SW480 (cell line): ENCODE data around the gene CEP78.

Source experiments
- DNase-seq: peaks from one replicate; pipeline ENCODE4 v3.0.0-alpha.2; 2016; ENCODE audit warnings: low spot score

The CEP78 gene

DNA sequence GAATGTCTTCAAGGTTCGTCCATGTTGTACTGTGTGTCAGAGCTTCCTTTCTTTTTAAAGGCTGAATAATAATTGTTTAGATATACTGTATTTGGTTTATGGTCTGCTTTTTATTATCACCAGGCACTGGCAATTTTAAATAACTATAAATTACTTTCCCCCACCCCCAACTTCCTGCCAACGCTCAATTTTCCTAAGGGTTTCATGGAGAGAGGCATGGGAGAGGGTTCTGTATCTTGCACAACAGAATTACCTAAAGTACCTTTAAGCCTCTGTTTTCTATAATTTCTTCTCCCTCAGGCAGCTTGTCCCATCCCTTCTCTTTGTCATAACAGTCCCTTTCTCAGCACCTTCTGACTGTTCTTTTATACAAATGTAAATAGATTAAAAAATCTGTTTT lies 71.5 kb downstream of the CEP78 start:
- DNase-seq: no peak

DNA sequence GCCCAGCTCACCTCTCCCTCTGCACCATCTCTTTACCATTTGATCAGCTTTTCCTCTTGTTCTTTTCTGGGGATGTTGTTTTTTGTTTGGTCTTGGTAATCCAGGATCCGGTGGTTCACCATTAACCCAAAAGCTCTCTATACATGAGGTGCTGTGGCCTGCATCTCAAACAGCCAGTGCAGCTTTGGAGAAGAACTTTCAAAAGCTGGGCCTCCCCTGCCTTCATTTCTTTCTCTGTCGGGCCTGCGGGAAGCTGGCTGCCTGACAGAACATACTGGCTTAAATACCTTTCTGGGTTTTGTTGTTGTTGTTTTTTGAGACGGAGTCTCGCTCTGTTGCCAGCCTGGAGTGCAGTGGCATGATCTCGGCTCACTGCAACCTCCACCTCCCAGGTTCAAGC lies 73.2 kb downstream of the CEP78 start:
- DNase-seq: no peak

DNA sequence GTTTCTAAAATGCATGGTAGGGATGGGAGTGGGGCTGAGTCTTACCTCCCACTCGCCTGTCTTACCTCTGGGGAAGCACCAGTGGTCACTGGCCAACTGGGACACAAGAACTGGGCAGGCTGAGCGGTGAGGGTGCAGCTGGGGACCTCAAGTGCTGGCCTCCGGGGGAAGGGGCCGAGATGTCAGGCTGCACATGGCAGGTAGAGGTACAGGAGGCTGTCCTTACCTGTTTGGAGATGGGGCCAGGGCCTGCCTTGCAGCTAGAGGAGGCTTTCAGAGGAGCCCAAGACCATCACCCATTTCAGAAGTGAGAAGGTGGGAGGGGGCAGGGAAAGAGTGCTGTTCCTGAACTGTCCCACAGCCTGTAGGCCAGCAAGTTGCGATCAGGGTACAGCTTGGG lies 75.2 kb downstream of the CEP78 start:
- DNase-seq: no peak

DNA sequence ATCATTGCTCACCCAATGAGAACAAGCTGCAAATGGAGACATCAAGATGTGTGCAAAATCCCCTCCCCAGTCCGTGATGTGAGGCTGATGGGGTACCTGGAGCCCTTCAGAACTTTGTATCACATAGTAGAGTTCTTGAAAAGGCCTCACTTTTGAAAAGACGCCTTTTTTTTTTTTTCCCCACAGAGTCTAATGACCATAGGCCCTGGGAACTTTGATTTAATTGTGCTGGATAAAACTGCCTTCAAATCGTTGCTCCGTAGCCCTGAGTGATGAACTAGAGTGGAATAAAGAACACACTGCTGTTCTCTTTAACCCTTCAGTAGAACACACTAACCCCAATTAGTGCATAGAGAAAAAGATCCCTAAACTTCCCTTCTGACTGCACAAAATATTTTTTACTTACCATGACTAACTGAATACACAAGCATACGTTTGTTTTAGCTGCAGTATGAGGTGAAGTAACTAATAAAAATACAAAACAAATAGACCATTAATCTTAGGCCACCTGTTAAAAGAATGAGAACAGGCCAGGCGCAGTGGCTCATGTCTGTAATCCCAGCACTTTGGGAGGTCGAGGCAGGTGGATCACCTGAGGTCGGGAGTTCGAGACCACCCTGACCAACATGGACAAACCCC lies 76.1 kb downstream of the CEP78 start:
- no peak for DNase-seq

DNA sequence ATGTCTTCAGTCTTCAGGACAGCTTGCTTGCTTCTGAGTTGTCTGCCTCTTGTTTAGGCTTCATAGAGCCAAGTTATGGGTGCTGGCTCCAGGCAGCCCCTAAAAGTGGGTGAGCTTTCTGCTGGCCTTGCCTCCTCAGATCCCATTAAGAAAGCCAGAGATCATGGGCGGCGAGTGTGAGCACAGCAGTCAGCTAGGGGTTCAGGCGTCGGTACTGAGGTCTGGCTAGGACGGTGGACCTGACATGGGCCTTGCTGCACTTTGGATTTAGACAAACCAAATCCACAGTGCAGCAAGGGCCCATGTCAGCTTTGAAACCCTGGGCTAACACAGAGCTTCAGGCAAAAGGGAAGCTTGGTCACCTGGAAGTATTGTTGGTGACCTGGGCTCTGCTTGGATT lies 78.7 kb downstream of the CEP78 start:
- DNase-seq: no peak

DNA sequence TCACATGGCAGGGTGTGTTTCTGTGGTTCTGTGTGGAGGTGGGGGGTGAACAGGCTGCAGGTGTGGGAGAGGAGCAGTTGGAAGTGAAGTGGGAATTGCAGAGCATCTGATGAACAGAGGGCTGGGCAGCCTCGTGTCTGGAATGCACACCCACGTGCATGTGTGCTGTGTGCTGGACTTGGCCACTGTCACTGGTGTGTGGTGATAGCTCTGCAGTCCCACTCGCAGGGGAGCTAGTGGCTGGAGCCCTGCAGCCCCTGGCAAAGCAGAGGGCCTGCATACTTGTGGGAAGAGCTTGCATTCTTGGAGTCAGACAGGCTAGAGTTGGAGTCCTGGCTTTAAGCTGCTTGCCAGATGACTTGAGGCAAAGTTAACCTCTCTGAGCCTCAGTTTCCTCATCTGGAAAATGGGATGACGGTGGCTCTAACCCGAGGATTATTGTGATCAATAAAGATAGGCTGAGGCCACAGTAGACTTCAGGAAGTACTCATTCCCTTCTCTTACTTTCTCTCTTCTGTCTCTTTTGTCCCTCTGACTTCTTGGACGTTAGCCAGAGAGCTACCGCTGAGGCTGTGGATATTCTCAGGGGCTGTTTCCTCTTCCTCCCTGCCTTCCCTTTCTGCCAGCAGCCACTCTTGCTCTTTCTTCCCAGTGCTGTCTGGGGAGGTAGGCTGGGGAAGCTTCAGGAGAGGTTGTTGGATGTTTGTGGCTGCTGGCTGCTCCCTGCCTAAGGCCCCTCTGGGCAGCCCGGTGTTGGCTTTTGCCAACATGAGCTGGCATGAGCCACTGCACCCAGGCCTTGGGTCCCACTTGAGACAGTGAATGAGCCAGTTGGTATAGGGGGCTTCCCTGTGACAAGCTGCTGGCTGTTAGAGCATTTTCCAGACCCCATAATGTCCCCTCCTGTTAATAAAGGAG lies 79.3 kb downstream of the CEP78 start:
- DNase-seq: no peak

DNA sequence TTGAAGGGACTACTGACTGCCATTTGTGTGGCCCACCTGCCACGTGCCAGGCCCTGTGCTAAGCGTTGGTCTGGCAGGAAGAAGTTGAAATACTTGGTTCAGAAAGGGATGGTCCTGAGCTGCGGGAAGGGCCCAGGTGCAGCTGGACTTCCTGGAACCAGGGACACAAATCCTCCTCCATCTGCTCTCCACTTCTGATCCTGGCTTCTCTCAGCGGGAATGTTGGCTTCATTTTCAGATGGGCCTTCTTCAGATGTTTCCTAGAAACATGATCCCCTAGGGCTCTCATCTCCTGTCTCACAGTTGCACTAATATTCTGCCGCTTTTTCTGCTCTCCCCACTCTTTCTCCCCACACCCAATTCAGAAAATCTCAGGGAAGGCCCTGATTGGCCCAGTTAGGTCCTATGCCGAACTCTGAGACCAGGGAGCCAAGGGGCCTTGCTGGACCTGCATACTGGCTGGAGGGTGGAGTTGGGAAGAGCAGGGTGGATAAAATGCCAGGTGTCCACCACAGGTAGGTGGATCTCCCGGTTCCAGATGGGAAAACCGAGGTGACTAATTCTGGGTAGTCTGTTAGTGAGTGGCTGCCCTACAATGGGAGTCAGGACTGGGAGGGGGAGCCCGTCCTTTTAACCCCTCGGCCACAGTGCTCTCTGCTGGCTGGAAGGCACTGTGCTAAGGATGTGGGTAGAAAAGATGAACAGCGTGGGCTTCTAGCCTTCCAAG lies 80.5 kb downstream of the CEP78 start:
- no peak for DNase-seq

DNA sequence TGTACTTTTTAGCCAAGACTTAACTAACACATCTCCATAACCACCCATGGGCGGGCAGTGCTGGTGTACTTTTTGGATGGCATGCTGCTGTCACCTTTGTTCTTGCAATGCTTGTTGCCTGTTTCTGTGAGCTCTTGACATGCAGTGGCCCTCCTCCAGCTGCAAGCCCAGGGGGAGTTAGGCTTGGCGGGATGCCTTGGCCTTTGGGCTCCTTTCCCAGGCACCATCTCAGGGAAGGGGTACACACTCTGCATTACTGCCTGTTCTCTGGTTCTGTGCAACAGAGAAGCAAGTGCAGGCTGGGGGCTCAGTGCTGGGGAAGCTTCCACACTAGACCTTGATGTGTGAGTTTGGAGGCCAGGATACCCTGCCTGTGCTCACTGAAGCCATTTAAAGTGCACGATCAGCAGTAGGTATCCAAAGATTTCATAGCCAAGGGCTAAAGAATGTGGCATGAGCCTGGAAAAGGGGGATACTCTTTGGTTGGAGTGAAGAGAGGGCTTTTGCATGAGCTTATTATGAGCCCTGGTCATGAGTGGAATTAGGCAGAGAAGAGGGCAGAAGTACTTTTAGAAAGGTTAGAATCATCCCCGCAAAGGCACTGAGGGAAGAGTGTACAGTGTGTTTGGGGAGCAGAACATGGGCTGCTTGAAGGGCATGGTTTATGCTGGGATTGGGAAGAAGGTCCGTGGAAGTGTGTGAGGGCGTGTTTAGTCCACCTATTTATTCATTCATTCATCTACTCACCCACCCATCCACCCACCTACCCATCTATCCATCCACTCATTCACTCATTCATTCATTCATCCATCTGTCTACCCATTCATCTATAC lies 83.5 kb downstream of the CEP78 start:
- no peak for DNase-seq

DNA sequence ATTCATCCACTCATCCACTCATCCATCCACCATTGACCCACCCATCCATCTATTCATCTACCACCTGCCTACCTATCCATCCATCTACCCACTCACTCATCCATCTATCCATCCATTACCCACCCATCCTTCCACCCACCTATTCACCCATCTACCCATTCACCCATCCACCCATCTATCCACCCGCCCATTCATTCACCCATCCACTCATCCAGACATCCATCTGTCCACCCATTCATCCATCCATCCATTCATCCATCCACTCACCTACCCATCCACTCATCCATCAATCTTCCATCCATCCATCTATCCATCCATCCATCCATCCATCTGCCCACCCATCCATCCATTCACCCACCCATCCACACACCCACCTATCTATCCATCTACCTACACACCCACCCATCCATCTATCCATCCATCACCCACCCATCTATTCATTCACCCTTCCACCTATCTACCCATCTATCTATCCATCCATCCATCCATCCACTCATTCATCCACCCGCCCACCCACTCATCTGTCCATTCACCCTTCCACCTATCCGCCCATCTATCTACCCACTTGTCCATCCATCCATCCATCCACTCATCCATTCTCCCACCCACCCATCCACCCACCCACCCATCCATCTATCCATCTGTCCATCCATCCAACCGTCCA lies 84.3 kb downstream of the CEP78 start:
- DNase-seq: no peak

DNA sequence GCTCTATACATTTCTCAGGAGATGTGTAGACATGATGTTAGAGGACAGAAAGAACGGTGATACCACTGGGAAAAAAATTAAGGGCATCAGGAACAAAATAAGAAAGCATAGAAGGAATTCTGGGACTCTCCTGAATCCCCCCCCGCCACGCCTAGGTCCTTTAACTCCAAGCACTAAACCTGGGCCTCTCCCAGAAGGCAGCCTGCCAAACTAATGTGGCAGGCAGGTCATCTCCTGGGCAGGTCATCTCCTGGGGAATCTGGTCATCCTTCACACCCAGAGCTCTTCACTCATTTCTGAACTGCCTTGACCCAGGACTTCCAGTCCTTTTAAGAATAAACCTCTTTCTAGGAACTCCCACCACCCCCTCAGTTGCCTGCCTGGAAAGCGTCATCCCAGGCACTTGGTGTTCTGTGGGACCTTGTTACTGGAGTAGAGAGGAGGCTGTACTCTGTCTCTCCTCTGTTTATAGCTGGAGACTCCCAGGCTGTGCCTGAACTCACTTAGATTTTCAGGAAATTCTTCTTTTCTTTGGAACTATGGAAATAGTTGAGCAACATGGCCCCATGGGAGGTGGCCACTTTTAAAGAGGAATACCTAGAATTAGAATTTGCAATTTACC lies 85.1 kb downstream of the CEP78 start:
- DNase-seq: no peak

DNA sequence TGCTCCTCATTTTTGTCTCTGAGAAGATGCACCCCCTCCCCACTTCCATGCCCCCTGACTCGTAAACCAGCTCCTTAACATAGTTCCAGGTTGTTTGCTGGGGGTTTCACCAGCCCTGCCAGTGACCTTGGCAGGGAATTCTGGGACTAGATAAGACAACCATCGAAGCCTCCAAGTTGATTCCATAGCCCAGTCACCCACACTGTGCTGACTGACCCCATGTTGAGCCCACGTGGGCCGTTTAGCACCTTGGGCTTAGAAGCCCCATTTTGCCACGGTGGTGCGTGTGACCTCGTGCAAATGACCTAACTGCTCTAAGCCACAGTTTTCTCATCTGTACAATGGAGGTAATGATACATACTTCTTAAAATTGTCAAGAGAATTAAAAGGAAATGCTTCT lies 85.6 kb downstream of the CEP78 start:
- no peak for DNase-seq

DNA sequence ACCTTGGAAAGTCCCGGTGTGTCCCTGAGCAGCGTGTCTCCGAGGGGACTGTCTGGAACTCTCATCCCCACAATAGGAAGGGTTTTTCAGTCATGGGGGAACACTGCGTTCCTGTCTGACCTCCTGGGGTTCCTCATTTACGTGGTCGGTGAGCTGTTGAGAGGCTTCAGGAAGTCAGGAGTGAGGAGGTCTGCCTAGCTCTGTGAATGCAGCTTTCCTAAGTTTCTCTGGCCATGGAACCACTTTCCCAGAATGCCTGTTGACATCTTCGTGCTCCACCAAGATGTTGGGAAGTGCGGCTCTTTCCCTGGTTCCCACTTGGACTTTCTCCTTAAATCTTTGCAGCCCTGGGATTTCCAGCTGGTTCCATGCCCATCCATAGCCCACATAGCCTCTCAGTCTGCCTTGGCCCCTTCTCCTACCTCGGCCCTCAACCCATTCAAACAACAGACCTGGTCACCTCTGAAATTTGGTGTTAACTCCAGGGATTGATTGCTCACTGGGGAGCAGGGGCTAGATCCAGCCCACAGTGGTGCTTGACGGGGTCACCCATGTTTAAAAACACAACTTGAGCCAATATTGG lies 88.3 kb downstream of the CEP78 start:
- DNase-seq: no peak

DNA sequence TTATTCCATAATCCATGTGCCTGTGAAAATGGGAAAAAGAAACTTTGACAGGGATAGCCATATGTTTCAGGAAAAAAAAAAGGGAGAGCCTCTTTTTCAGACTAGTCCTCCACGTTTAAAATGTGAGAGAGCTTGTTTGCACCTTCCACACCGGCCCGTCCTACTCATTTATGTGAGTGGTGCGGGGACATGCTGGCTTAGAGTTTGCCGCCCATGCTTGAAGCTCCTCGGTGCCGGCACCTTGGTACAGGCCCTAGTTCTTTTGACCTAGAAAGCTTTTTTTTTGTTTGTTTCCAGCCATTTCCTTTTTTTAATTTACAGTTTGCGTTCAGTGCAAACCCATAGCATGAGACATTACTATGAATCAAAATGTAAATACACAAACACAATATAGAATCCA lies 88.8 kb downstream of the CEP78 start:
- DNase-seq: no peak

DNA sequence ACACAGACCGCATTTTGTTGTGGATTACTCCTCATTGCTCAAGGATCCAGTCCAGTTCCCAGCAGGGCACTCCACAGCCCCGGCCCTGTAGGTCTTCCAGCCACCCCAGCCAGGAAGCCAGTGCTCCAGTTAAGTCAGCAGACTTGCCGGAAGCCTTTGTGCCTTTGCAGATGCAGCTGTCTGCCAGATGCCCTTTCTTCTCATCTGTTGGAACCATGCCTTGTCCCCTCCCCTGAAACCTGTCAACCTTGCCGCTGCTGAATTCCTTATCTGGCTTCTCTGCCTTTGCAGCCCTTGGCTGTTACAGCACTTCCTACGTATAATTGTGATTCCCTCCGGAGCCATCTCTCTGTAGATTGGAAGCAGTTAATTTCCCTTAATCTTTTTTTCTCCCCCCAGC lies 89.5 kb downstream of the CEP78 start:
- DNase-seq: no peak

DNA sequence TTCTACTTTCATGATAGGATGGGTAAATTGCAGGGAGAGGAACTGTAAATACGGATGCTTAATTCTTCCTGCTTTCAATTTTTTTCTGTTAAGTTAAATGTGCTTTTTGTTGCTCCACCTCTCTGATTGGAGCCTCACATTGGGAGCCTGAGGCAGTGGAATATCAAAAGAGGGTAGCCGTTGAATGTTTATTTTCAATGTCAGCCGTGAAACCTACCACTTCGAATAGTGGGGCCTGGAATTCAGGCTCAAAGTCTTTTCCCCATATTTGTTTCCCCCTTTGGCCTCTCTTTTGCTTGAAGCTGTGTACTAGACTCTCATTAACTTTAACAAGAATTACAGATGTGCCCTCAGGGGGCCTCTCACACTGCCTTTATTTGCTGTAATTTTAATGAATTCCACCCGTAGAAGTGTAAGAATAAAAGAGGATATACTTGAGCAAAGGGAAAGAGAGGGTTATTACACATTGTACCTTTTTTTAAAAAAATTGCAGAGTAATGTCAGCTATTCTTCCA lies 90.0 kb downstream of the CEP78 start:
- no peak for DNase-seq

DNA sequence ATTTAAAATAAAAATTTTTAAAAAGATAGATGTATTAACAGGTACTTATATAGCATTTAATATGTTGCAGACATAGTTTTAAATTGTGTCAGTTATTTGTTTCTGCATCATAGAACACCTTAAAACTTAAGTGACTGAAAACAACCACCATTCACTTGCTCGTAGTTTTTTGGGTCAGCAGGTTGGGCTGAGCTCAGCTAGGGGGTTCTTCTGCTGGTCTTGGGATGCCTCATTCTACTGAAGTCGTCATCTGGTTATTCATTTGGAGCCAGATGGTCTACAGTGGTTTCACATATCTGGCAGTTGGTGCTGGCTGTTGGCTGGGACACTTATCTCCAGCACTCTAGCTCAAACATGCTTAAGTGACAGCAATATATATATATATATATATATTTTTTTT lies 90.7 kb downstream of the CEP78 start:
- DNase-seq: no peak
